ENCODE measurements around the gene NBPF26. TPM values are rescaled to one million over a fixed set of nuclear protein-coding genes. Genes with fewer than 3 reads are reported as not detected.
A peak's percentile ranks its signal among the peaks of the same experiment; 100 is the strongest.
"Not testable (repeated sequence)": the region's sequence is repeated elsewhere in the genome, so short reads cannot be mapped to it uniquely, and the experiment has no call there.

Gene NBPF26
- polyA plus RNA-seq, 4 donors = 4.1 to 17.4 (median 12.5) TPM

GRCh38 chr1:120850537-120851421 is 127.0 kb downstream of the NBPF26 start:
- DNase-seq (ENCODE audit: low read depth in 4 of 4, low spot score in 2 of 4) = peak; percentile 69 to 83 (median 72)

GRCh38 chr1:120858144-120858543 is 134.4 kb downstream of the NBPF26 start:
- not testable (repeated sequence) for DNase-seq (ENCODE audit: low read depth in 4 of 4, low spot score in 2 of 4)

GRCh38 chr1:120859615-120860234 is 136.0 kb downstream of the NBPF26 start:
- not testable (repeated sequence) for DNase-seq (ENCODE audit: low read depth in 4 of 4, low spot score in 2 of 4)

GRCh38 chr1:120878206-120878605 is 154.5 kb downstream of the NBPF26 start:
- not testable (repeated sequence) for DNase-seq (ENCODE audit: low read depth in 4 of 4, low spot score in 2 of 4)

- DNase-seq (ENCODE audit: low read depth in 4 of 4, low spot score in 2 of 4) = not testable (repeated sequence)
These were observed 156.3 kb downstream of the NBPF26 start for GRCh38 chr1:120880056-120880455.

GRCh38 chr1:120881934-120882333 is 158.2 kb downstream of the NBPF26 start:
- DNase-seq (ENCODE audit: low read depth in 4 of 4, low spot score in 2 of 4) = not testable (repeated sequence)

Other genes with a start within 250 kb of the NBPF26 start
- gene PPIAL4A, start 165.8 kb downstream of the NBPF26 start, polyA plus RNA-seq (ENCODE audit: insufficient read length in 4 of 4) = under 1 TPM in 1 of 4 donors, not detected in 3; 0.33 TPM